ENCODE measurements around the gene HPD.

Gene HPD

GRCh38 chr12:121810234-121810817, 48.3 kb downstream of the HPD start:
- no peak for DNase-seq

- no peak for DNase-seq
These were observed 48.9 kb downstream of the HPD start for GRCh38 chr12:121809712-121810116.

- no peak for DNase-seq
These were observed 50.0 kb downstream of the HPD start for GRCh38 chr12:121808623-121809022.

- DNase-seq: no peak
These were observed 50.9 kb downstream of the HPD start for GRCh38 chr12:121807642-121808347.

GRCh38 chr12:121806546-121807423, 51.9 kb downstream of the HPD start:
- peak; percentile 56 to 61 for DNase-seq

GRCh38 chr12:121806009-121806545, 52.6 kb downstream of the HPD start:
- peak; percentile 56 to 61 for DNase-seq

GRCh38 chr12:121805171-121806008, 53.3 kb downstream of the HPD start:
- peak in 1 of 2 experiments; percentile 19 for DNase-seq

- DNase-seq: peak; percentile 22 to 28
These were observed 54.1 kb downstream of the HPD start for GRCh38 chr12:121804417-121805111.

GRCh38 chr12:121803861-121804416, 54.7 kb downstream of the HPD start, which contains the start of gene SETD1B:
Gene SETD1B, plus strand, starts transcription at chr12:121804009. Its CDS starts 729 bp downstream, at chr12:121804738.
- DNase-seq: peak; percentile 36 to 55

GRCh38 chr12:121802843-121803698, 55.6 kb downstream of the HPD start:
- DNase-seq: peak; percentile 98 to 99

GRCh38 chr12:121802485-121802842, 56.2 kb downstream of the HPD start:
- DNase-seq: peak in 1 of 2 experiments; percentile 56

GRCh38 chr12:121801595-121802484, 56.8 kb downstream of the HPD start:
- peak in 1 of 2 experiments; percentile 17 for DNase-seq

GRCh38 chr12:121800694-121801594, 57.7 kb downstream of the HPD start:
- DNase-seq: peak in 1 of 2 experiments; percentile 16

- DNase-seq: peak; percentile 52 to 72
These were observed 58.6 kb downstream of the HPD start for GRCh38 chr12:121799842-121800693.

GRCh38 chr12:121799156-121799841, 59.4 kb downstream of the HPD start:
- DNase-seq: peak; percentile 64 to 69

- DNase-seq: no peak
These were observed 59.9 kb downstream of the HPD start for GRCh38 chr12:121798787-121799155.

Data from Kasumi-1 (cell line).